Dedifferentiated amniotic fluid mesenchymal stem cell (primary cell): ENCODE results near the gene KRTAP22-2.

Source experiments
- DNase-seq: peaks from one replicate; pipeline ENCODE4 v3.0.0-alpha.2; 2016; ENCODE audit errors: extremely low spot score

Gene KRTAP22-2

GRCh38 chr21:30590297-30590696, at the start of gene KRTAP22-2:
KRTAP22-2 (minus strand) TSS chr21:30590397.
- DNase-seq = no peak

- no peak for DNase-seq
Measured at GRCh38 chr21:30638686-30639085, 48.5 kb upstream of the KRTAP22-2 start.

- DNase-seq = no peak
Measured at GRCh38 chr21:30634906-30635305, 44.7 kb upstream of the KRTAP22-2 start, which contains the start of gene KRTAP20-2. KRTAP20-2 (plus strand) TSS chr21:30635206; CDS start chr21:30635264, 58 bp downstream.

GRCh38 chr21:30629200-30629599, 39.0 kb upstream of the KRTAP22-2 start:
- DNase-seq = no peak

- DNase-seq = no peak
Measured at GRCh38 chr21:30628109-30628508, 37.9 kb upstream of the KRTAP22-2 start.

GRCh38 chr21:30625449-30626165, 35.4 kb upstream of the KRTAP22-2 start:
- DNase-seq = no peak

GRCh38 chr21:30623362-30623761, 33.2 kb upstream of the KRTAP22-2 start:
- DNase-seq = no peak

- no peak for DNase-seq
Measured at GRCh38 chr21:30620522-30620921, 30.3 kb upstream of the KRTAP22-2 start, which contains the start of gene KRTAP20-4. KRTAP20-4 (plus strand) TSS chr21:30620627.

GRCh38 chr21:30620080-30620479, 29.9 kb upstream of the KRTAP22-2 start:
- no peak for DNase-seq

GRCh38 chr21:30616125-30616524, 25.9 kb upstream of the KRTAP22-2 start, which contains the start of gene KRTAP20-1:
KRTAP20-1 (plus strand) TSS chr21:30616425; CDS start chr21:30616455, 30 bp downstream.
- DNase-seq = no peak

GRCh38 chr21:30615199-30615598, 25.0 kb upstream of the KRTAP22-2 start:
- no peak for DNase-seq

GRCh38 chr21:30613836-30614235, 23.6 kb upstream of the KRTAP22-2 start, which contains the start of gene KRTAP6-1:
KRTAP6-1 (minus strand) TSS chr21:30613930; CDS start chr21:30613904, 26 bp downstream.
- DNase-seq = no peak

- no peak for DNase-seq
Measured at GRCh38 chr21:30612132-30612531, 21.9 kb upstream of the KRTAP22-2 start.

- no peak for DNase-seq
Measured at GRCh38 chr21:30605968-30606367, 15.8 kb upstream of the KRTAP22-2 start.

GRCh38 chr21:30600787-30601186, 10.6 kb upstream of the KRTAP22-2 start, which contains the start of gene KRTAP22-1:
KRTAP22-1 (plus strand) TSS chr21:30601087.
- DNase-seq = no peak

GRCh38 chr21:30598802-30599201, 8.6 kb upstream of the KRTAP22-2 start, which contains the start of gene KRTAP6-2:
KRTAP6-2 (minus strand) TSS chr21:30598902; CDS start chr21:30598874, 28 bp downstream.
- no peak for DNase-seq

GRCh38 chr21:30592140-30592539, 1.9 kb upstream of the KRTAP22-2 start, which contains the start of gene KRTAP6-3:
KRTAP6-3 (plus strand) TSS chr21:30592440; CDS start chr21:30592446, 6 bp downstream.
- DNase-seq = no peak

GRCh38 chr21:30582870-30583269, 7.3 kb downstream of the KRTAP22-2 start:
- DNase-seq = no peak

GRCh38 chr21:30580132-30580531, 10.1 kb downstream of the KRTAP22-2 start:
- DNase-seq = no peak

GRCh38 chr21:30579346-30579745, 10.9 kb downstream of the KRTAP22-2 start:
- no peak for DNase-seq

- DNase-seq = no peak
Measured at GRCh38 chr21:30577766-30578165, 12.4 kb downstream of the KRTAP22-2 start.

GRCh38 chr21:30567617-30568016, 22.6 kb downstream of the KRTAP22-2 start:
- no peak for DNase-seq

GRCh38 chr21:30563630-30564029, 26.6 kb downstream of the KRTAP22-2 start:
- no peak for DNase-seq
